ENCODE results near the gene MCC.

Gene MCC

DNA sequence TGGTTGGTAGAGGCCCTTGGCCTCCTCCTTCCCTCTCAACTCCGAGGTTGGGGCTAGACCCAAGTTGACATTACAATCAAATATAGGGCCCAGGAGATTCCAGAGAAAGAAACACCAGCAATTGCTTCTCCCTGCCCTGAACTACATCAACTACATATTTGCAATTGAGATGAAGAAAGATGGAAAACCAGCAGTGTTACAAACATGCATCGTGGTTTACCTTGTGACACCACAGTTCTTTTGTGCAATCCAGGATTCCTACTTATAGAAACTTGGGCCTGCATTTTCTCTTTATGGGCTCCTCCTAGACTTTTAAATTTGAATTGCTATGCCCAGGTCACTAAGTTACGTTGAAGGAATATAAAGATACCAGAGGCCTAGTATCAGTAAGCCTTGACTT, 384.9 kb downstream of the MCC start:
- Histone ChIP-seq H3K36me3 (peaks cover 94% of the 10 kb centered on the region), H3K27ac (no peak overlapping the region), H3K4me3 (ENCODE audit: low read depth, low read length) (no peak overlapping the region), H3K9me3 (ENCODE audit: severe bottlenecking) (no peaks in the 10 kb centered on the region), H3K27me3 (ENCODE audit: insufficient read depth, low read depth, severe bottlenecking) (no peaks in the 10 kb centered on the region)
- no peak for DNase-seq
- TF ChIP-seq, protein P1, sequence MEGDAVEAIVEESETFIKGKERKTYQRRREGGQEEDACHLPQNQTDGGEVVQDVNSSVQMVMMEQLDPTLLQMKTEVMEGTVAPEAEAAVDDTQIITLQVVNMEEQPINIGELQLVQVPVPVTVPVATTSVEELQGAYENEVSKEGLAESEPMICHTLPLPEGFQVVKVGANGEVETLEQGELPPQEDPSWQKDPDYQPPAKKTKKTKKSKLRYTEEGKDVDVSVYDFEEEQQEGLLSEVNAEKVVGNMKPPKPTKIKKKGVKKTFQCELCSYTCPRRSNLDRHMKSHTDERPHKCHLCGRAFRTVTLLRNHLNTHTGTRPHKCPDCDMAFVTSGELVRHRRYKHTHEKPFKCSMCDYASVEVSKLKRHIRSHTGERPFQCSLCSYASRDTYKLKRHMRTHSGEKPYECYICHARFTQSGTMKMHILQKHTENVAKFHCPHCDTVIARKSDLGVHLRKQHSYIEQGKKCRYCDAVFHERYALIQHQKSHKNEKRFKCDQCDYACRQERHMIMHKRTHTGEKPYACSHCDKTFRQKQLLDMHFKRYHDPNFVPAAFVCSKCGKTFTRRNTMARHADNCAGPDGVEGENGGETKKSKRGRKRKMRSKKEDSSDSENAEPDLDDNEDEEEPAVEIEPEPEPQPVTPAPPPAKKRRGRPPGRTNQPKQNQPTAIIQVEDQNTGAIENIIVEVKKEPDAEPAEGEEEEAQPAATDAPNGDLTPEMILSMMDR (IDR thresholded peaks at IDR 0.05; ENCODE audit: low read depth, low read length) = no peak

DNA sequence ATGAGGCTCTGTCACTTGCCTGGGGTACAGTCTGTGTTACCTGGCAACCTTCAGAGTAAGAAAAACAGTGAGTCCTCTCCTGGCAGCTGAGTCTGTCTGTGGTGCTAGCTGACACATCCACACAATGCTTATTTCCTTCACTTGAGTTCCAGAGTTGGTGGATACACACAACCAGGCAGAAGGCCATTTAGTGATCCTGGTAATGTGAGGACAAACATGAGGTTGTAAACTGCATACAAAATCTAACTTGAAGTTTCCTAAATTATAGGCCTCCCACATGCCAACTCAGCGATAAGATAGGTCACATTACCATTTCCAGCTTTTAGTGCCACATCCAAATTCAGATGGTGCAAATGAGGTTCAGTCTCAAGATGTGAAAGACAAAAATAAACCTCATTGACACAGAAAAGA, 386.1 kb downstream of the MCC start:
- Histone ChIP-seq H3K9me3 (ENCODE audit: severe bottlenecking) (no peaks in the 10 kb centered on the region), H3K27me3 (ENCODE audit: insufficient read depth, low read depth, severe bottlenecking) (no peaks in the 10 kb centered on the region), H3K27ac (no peak overlapping the region), H3K4me3 (ENCODE audit: low read depth, low read length) (no peak overlapping the region), H3K36me3 (peaks cover 94% of the 10 kb centered on the region)
- DNase-seq = no peak
- TF ChIP-seq, protein P1 (IDR thresholded peaks at IDR 0.05; ENCODE audit: low read depth, low read length) = no peak

DNA sequence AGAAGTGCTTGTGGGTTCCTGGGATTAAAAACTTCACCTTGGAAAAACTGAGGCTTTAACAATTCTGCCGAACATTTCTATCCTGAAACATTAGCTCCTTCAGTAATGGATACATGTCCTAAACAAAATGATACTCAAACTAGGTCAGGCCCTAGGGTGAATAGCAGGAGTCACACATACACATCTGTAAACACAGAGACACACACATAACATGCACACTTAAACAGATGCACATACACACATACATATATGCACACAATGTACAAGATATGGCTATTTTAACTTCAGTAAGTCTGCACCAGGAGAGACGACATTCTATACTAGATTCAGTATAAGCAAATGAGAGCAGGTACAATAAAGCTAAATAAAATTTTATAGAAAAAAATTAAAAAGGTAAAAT, 387.3 kb downstream of the MCC start:
- TF ChIP-seq, protein P1 (IDR thresholded peaks at IDR 0.05; ENCODE audit: low read depth, low read length) = no peak
- no peak overlapping the region for H3K4me3 ChIP-seq (ENCODE audit: low read depth, low read length)
- no peak overlapping the region for H3K27ac ChIP-seq
- peaks cover 99% of the 10 kb centered on the region for H3K36me3 ChIP-seq
- no peaks in the 10 kb centered on the region for H3K9me3 ChIP-seq (ENCODE audit: severe bottlenecking)
- H3K27me3 ChIP-seq (ENCODE audit: insufficient read depth, low read depth, severe bottlenecking) = no peaks in the 10 kb centered on the region
- DNase-seq = no peak

DNA sequence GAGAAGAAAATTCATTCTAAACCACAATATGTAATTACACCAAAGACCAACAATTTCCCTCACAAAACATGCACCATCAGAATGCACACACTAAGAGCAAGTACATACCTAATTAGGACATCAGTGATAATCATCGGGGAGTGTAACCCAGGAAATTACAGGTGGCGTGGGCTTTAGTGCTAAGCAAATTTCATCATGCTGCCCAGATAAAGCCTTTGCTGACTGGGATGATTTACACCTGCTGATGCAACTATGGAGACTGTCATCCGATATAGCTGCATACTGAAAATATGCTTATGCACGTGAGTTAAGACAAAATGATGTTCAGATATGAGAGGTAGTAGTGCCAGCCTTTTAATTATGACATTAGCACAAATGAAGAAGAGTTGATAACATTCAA, 388.4 kb downstream of the MCC start:
- H3K27me3 ChIP-seq (ENCODE audit: insufficient read depth, low read depth, severe bottlenecking) = no peaks in the 10 kb centered on the region
- H3K9me3 ChIP-seq (ENCODE audit: severe bottlenecking) = no peaks in the 10 kb centered on the region
- H3K36me3 ChIP-seq = peaks cover 100% of the 10 kb centered on the region
- TF ChIP-seq, protein P1 (IDR thresholded peaks at IDR 0.05; ENCODE audit: low read depth, low read length) = no peak
- DNase-seq = no peak
- no peak overlapping the region for H3K4me3 ChIP-seq (ENCODE audit: low read depth, low read length)
- no peak overlapping the region for H3K27ac ChIP-seq

DNA sequence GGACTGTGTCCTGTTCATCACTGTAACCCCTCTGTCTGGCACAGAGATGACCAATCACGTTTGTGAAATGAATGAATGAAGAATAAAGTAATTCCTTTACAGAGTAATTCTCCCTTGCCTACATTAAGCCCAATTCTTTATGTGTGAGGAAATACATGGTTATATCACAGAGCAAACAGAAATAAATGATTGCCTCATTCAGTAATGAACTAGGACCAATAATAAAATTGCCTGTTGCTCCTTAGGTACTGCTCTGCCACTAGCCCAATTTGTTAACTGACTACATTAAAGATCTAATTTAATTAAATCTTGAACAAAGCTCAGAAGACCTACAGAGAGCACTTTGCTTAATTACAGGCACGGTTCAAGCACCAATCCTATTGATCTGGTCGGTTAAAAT, 389.9 kb downstream of the MCC start:
- TF ChIP-seq, protein P1 (IDR thresholded peaks at IDR 0.05; ENCODE audit: low read depth, low read length) = no peak
- Histone ChIP-seq H3K27ac (no peak overlapping the region), H3K27me3 (ENCODE audit: insufficient read depth, low read depth, severe bottlenecking) (no peaks in the 10 kb centered on the region), H3K4me3 (ENCODE audit: low read depth, low read length) (no peak overlapping the region), H3K36me3 (peaks cover 100% of the 10 kb centered on the region), H3K9me3 (ENCODE audit: severe bottlenecking) (no peaks in the 10 kb centered on the region)
- DNase-seq = no peak

DNA sequence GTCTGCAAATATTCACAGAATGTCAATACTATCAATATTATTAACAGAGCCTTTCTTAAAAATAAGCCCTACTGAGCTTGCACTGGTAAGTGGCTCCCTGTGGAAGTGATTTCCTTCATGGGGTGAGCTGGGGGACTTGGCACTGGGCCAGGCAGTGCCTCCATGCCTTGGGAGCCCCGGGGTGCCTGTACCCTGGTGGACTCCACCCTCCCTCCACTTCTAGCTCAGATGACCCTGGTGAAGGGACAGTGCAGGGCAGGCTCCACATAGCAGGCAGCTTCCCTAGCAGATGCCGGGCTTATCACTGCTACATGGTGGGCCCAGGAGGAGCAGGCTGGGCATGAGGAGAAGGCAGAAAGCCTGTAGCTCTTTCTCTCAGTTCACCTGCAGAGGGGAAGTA, 392.4 kb downstream of the MCC start:
- DNase-seq = no peak
- Histone ChIP-seq H3K4me3 (ENCODE audit: low read depth, low read length) (no peak overlapping the region), H3K9me3 (ENCODE audit: severe bottlenecking) (no peaks in the 10 kb centered on the region), H3K27me3 (ENCODE audit: insufficient read depth, low read depth, severe bottlenecking) (no peaks in the 10 kb centered on the region), H3K27ac (no peak overlapping the region), H3K36me3 (peaks cover 100% of the 10 kb centered on the region)
- TF ChIP-seq, protein P1 (IDR thresholded peaks at IDR 0.05; ENCODE audit: low read depth, low read length) = no peak
